GM08714 (cell line): ENCODE measurements around the gene RBM33.

Experiments used
- H3K4me3 ChIP-seq: fragments of 200-500 bp; sonication (Bioruptor generic); 2 replicates; pipeline ENCODE4 v1.5.1; 2014; ENCODE audit warnings: mild to moderate bottlenecking, low read length, inconsistent platforms
- ZNF274 ChIP-seq: IDR thresholded peaks from 2 replicates; pipeline ENCODE4 v1.6.1; 2012; ENCODE audit warnings: mild to moderate bottlenecking, low read depth, low read length

Gene RBM33

DNA sequence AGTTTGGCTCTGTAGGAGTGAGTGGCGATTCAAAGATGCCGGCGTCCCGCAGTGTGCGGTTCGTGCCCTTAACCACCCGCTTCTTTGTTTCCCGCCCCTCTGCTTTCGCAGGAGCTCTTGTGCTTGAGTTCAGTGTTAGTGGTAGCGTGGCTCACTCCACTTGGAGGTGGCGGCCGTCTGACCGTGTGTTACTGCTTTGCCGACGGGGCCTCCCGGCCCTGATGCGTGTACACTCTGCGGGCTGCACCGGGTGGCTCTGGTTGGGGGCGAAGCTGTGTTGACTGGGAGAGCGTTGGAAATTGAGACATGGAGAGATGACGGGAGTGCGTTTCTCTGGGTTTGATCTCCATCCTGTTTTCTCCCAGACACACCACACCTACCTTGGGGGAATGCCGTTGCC lies 136.4 kb downstream of the RBM33 start:
- TF ChIP-seq ZNF274: no peak

DNA sequence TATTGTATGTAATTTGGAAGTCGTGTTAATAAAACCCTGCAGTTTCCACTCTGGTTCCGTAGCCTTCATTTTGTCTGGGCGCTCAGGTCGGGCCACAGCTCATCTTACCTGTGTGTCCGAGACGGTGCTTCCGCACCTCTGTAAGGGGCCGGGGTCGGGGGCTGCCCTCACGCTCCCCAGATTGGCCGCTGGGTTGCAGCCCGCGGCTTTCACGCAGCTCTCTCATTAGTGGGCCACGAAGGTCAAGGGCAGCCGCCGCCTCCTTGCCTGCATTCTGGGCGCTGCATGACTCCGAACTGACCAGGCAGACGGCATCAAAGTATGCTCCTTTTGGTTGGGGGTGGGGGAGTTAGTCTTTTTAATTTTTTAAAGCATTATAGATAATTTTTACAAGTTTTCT lies 137.0 kb downstream of the RBM33 start:
- no peak for TF ChIP-seq ZNF274
- no peak overlapping the region for H3K4me3 ChIP-seq

More for the DNA sequence above, 136.4 kb downstream of the RBM33 start:
- no peak overlapping the region for H3K4me3 ChIP-seq

DNA sequence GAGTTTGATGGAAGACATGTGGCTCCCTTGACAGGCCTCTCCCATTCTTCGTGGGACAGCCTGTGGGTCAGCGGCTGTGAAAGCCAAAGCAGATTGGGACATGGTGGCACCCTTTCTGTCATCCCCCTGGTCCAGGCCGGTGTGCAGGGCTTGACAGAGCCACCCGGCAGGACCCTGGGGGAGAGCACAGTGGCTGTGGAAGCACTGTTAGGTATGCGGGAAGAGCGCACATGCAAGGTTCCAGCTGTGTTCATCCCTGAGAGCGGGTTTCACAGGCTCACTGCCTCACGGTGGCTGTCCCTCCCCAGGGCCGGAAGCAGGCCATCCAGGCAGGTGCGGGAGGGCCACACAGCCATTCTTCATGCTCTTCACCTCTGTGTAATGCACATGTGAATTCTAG lies 138.0 kb downstream of the RBM33 start:
- TF ChIP-seq ZNF274: no peak
- no peak overlapping the region for H3K4me3 ChIP-seq

DNA sequence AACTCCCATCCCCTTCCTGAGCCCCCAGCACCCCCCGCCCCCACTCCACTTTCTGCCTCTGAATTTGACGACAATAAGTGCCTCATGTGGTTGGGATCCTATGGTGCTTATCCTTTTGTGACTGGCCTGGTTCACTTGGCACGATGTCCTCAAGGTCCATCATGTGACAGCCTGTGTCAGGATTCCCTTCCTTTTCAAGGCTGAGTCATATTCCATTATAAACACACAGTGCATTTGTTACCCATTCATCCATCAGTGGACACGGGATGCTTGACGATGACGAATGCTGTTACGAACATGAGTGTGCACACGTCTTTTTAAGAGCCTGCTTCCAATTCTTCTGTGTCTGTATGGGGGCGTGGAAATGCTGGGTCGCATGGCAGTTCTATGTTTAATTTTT lies 141.1 kb downstream of the RBM33 start:
- H3K4me3 ChIP-seq: no peak overlapping the region
- no peak for TF ChIP-seq ZNF274

DNA sequence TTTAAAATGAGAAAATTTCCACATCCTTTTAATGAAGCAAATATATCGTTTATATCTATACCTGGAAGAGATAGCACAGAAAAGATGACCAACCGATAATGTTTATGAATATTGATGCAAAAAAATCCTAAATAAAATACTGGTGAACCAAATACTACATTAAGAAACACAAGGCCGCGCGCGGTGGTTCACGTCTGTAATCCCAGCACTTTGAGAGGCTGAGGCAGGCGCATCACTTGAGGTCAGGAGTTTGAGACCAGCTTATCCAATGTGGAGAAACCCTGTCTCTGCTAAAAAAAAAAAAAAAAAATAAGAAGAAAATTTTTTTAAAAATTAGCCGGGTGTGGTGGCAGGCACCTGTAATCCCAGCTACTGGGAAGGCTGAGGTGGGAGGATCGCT lies 142.0 kb downstream of the RBM33 start:
- H3K4me3 ChIP-seq: no peak overlapping the region

DNA sequence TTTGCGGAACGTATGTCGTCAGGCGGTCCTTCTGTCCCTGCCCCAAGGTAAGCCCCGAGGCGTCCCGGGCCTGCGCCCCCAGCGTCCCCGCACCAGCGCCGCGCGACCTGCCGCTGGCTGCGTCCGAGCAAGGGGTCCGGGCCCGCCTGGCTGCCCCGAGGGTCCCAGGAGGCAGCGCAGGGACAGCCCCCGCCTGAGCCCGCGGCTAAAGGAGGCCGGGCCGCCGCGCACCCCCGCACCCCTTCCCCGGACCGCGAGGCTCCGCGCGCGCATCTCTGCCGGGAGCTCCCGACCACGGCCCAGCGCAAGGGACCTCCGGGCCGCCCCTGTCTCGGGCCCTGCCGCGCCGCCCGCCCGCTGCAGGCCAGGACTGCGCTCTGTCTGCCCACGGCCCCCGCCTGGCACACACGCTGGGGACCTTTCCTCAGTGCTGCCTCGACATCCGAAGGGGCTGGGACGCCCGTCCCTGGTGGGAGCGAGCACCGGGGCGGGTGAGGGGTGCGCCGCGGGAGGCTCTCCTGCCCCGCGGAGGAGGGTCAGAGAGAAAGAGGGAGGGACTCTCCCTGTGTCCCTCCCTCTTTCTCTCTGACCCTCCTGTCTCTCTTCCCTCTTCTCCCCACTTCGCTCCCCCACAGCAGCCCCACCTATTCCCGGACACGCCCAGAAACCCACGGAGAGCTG lies 142.8 kb downstream of the RBM33 start:
- no peak overlapping the region for H3K4me3 ChIP-seq
- TF ChIP-seq ZNF274: no peak

More for the DNA sequence above, 142.0 kb downstream of the RBM33 start:
- TF ChIP-seq ZNF274: no peak

DNA sequence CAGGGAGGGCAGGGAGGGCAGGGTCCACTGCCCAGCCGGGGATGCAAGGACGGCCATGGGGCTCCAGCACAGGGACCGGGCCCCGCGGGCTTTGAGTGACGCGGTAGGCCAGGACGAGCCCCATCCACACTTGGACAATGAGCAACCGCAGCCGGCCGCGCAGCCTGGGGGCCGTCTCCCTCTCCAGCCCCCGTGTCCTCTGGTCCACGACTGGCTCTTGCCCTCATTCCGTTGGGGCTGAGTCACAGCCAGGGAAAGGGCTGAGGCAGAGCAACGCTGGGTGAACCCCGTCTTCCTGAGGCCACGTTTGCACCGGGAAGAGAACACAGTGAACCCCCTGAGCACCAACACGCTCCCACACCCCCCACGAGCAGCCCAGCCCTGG lies 144.1 kb downstream of the RBM33 start:
- TF ChIP-seq ZNF274: no peak
- no peak overlapping the region for H3K4me3 ChIP-seq

DNA sequence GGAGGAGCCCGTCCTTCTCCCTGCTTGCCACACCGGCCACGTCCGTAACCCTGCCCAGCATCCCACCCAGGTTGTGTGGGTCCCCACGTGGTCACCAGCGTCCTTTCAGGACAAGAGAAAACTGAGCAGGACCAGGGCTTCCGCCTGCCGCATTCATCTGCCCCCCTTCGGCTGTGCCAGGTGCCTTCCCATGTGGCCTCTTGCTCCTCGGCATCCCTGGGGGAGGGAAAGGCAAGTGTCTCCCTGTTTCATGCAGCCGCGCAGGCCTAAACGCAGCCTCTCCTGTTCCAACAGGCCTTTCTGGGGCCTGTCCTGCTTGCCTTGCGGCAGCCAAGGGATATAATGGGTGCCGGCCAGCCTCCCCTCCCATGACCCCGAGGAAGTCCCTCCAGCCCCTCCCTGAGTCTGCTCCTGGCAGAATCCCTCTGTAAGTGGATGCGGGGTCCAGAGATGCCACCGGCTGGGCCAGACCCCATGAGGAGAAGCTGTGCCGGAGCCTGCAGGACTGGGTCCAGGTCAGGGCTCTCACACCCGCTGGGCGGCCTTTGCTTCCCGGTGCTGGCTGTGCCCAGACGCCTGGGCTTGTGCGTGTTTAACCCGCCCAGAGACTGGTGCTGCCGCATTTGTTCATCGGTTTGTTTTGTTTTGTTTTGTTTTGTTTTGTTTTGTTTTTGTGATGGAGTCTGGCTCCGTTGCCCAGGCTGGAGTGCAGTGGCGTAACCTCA lies 144.7 kb downstream of the RBM33 start:
- no peak for TF ChIP-seq ZNF274
- no peak overlapping the region for H3K4me3 ChIP-seq

DNA sequence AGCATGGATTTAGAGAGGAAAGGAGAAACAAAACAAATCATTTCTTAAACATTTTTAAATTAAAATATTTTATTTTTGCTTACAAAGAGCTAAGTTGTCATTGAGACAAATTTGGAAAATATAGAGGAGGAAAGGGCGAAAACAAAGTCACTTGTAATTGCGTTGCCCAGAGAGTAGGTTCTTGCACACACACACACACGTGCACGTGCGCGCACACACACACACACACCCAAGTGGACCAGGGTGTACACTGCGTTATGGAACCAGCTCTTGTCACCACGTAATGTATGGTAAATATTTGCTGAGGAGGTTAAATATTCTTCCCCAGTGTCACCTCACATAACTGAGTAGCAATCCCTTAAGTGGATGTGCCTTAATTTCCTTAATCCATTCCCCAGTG lies 146.2 kb downstream of the RBM33 start:
- no peak for TF ChIP-seq ZNF274
- H3K4me3 ChIP-seq: no peak overlapping the region

DNA sequence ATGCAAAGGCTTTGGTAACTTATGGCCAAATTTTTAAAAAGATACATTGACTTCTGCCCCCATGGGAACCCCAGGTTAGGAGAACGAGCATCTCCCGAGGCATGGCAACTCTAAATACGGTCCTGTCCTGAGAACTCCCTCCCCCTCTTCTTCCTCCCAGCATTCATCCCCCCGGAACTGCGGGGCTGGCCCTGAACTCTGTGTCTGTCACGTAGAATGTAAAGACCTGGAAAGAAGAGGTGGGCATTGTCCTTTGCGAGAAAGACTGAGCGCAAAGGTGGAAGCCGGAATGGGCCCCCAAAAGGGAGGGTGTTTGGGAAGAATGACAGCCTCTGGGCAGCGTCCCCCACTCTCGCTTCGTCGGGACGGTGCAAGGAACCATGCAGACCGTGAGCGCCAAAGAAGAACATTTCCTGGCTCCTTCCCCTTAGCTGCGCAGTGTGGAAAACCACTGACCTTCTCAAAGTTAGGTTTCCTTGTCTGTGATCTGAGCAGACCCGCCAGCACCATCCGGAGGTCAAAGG lies 146.8 kb downstream of the RBM33 start:
- no peak for TF ChIP-seq ZNF274
- no peak overlapping the region for H3K4me3 ChIP-seq

DNA sequence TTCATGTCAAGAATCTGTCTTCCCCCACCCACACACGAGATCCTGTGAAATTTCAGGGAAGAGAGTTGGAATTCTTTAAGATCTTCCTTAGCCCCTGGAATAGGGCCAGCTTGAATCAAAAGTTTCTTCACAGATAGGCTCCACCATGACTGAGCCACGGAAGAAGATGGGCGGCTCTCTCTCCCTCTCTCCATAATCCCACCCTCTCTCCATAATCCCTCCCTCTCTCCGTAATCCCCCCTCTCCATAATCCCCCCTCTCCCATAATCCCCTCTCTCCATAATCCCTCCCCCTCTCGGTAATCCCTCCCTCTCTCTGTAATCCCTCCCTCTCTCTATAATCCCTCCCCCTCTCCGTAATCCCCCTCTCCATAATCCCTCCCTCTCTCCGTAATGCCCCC lies 147.4 kb downstream of the RBM33 start:
- H3K4me3 ChIP-seq: no peak overlapping the region
- no peak for TF ChIP-seq ZNF274

DNA sequence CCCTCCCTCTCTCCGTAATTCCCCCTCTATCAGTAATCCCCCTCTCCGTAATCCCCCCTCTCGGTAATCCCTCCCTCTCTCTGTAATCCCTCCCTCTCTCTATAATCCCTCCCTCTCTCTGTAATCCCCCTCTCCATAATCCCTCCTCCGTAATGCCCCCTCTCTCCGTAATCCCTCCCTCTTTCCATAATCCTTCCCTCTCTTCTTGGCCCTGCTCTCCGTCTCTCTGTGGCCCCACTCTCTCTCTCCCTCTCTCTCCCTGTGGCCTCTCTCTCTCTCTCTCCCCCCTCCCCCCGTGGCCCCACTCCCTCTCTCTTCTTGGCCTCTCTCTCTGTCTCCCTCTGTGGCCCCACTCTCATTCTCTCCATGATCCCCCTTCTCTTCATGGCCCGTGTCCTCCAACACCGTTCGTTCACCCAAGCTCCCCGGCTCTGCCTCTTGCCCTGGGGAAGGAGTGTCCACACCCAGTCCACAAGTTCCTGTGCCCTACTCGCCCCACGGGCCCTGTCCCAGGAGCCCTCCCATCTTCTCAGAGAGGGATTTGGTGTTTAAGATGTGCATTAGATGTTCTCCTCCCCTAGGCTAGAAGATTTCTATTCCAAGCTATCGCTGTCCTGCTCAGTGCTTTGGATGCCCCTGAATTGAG lies 148.0 kb downstream of the RBM33 start:
- H3K4me3 ChIP-seq: no peak overlapping the region
- TF ChIP-seq ZNF274: no peak

DNA sequence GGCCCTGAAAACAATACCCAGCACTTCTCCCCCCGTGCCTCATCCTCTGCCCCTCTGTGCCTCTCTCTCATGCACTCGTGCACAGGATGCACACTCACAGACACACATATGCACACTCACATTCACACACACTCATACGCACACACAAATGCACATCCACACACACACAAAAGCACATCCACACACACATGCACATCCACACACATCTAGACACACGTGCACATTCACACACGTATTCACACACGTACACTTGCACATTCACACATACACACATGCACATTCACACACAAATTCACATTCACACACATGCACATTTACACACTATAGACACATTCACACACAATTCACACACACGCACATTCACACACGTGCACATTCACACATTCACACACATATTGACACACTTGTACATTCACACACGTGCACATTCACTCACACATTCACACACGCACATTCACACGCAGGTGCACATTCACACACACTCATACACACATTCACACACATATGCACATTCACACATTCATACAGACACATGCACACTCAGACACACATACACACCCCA lies 148.6 kb downstream of the RBM33 start:
- TF ChIP-seq ZNF274: no peak
- H3K4me3 ChIP-seq: no peak overlapping the region

DNA sequence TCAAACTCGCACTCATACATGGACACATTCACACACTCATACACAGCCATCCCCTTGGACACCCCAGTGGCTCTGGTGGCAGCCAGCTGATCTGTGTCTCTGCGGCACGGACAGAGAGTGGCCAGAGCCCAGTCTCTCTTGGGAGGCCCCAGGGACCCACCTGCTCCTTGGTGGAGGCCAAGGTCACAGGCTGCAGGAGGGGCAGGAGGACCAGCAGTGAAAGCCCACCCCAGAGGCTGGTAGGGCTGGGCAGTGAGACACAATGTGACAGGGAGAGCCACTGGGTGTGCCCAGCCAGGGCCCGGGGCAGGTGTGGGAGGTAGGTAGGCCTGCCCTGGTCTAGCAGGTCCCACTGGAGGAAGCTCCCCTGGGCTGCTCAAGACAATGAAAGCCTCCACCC lies 149.3 kb downstream of the RBM33 start:
- no peak overlapping the region for H3K4me3 ChIP-seq
- TF ChIP-seq ZNF274: no peak

DNA sequence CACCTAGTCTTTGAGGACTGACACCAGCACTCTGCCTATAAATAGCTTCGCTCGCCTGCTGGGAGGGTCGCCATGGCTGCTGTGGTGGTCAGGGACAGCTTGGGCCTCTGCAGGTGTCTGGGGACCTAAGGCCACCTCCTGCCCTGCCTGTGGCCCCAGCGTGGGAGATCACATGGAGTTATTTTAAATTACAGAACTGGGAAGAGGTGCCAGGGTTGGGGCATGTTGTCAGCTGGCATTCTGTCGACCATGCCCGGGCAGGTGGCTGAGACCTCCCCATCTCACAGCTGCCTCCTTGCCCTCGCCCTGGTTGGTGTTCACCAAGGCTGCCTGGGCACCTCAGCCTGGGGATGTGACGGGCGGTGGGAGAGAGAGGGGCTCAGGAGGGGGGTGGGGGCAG lies 149.7 kb downstream of the RBM33 start:
- TF ChIP-seq ZNF274: no peak
- no peak overlapping the region for H3K4me3 ChIP-seq

DNA sequence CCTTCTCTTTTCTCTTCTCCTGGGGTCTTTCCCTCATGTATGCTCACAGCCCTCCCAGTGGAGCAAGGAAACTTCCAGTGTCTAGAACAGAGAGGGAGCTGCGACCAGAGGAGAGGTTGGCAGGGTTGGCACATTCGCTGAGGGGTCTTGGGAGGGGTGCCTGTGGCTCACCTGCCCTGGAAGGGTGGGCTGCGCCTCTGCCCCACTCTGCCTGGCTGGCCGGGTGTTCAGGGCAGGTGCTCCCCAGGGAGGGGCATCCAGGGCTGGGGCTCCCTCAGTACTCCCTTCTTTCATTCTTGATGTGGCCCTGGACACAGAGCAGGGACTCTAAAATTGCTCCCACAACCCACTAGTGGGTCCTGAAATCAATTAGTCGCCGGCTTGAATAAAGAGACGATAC lies 150.9 kb downstream of the RBM33 start:
- TF ChIP-seq ZNF274: no peak
- H3K4me3 ChIP-seq: no peak overlapping the region
